DND-41 (cell line): ENCODE measurements around the gene TAF11L13.
"Not testable (repeated sequence)": the region's sequence is repeated elsewhere in the genome, so short reads cannot be mapped to it uniquely, and the experiment has no call there.

Experiments
- ATAC-seq: fragments of 200-7000 bp; cut with Tn5 transposase; 3 replicates; pipeline ENCODE4 v1.9.1; 2021; ENCODE audit warnings: low read depth; ENCODE audit not compliant: insufficient read depth
- DNase-seq: peaks from one replicate; pipeline ENCODE4 v3.0.0-alpha.2; 2020
- H2AFZ ChIP-seq: 2 replicates; pipeline ENCODE4 v1.6.0; 2012; ENCODE audit warnings: low read depth, low read length
- H3K27ac ChIP-seq: 2 replicates; pipeline ENCODE4 v1.5.1; 2012; ENCODE audit warnings: low read length, inconsistent platforms
- H3K27me3 ChIP-seq: fragments of 200-600 bp; sonication (generic); 2 replicates; pipeline ENCODE4 v1.6.0; 2012; ENCODE audit warnings: low read length, mild to moderate bottlenecking, inconsistent platforms; ENCODE audit not compliant: insufficient read depth, poor library complexity
- H3K36me3 ChIP-seq: 2 replicates; pipeline ENCODE4 v1.5.1; 2012; ENCODE audit warnings: low read length, inconsistent platforms; ENCODE audit not compliant: insufficient read depth
- H3K4me1 ChIP-seq: 2 replicates; pipeline ENCODE4 v1.5.1; 2012; ENCODE audit warnings: mild to moderate bottlenecking, low read length; ENCODE audit not compliant: insufficient read depth
- H3K4me2 ChIP-seq: 2 replicates; pipeline ENCODE4 v1.6.0; 2012; ENCODE audit warnings: mild to moderate bottlenecking, moderate library complexity, low read length, inconsistent platforms; ENCODE audit not compliant: insufficient read depth
- H3K4me3 ChIP-seq, 2 experiments: fragments of 200-600 bp in 1 of 2; shearing (Covaris generic) in 1 of 2; 2 replicates each; pipeline ENCODE4 v1.5.1; 2012 to 2016; ENCODE audit warnings: inconsistent platforms in 2 of 2, low read length in 2 of 2, mild to moderate bottlenecking in 2 of 2, low read depth in 1 of 2, moderate library complexity in 1 of 2
- H3K79me2 ChIP-seq: 2 replicates; pipeline ENCODE4 v1.6.0; 2012; ENCODE audit warnings: low read length, inconsistent platforms; ENCODE audit not compliant: insufficient read depth
- H3K9ac ChIP-seq: 2 replicates; pipeline ENCODE4 v1.6.0; 2012; ENCODE audit warnings: low read depth, mild to moderate bottlenecking, inconsistent platforms, low read length, moderate library complexity
- H3K9me3 ChIP-seq: 2 replicates; pipeline ENCODE4 v1.5.1; 2012; ENCODE audit warnings: low read length, moderate library complexity, mild to moderate bottlenecking, inconsistent platforms; ENCODE audit not compliant: insufficient read depth, severe bottlenecking
- H4K20me1 ChIP-seq: 2 replicates; pipeline ENCODE4 v1.6.0; 2012; ENCODE audit warnings: low read length; ENCODE audit not compliant: insufficient read depth
- CTCF ChIP-seq: IDR thresholded peaks from 2 replicates; pipeline ENCODE4 v1.5.1; 2012; ENCODE audit warnings: borderline replicate concordance, low read length, moderate library complexity, mild to moderate bottlenecking; ENCODE audit not compliant: poor library complexity, severe bottlenecking; ENCODE audit errors: extremely low read depth
- EZH2 ChIP-seq: IDR thresholded peaks from 3 replicates; pipeline ENCODE4 v1.6.1; 2012; ENCODE audit warnings: borderline replicate concordance, low read depth, mild to moderate bottlenecking, moderate library complexity, low read length, inconsistent platforms; ENCODE audit not compliant: severe bottlenecking

Gene TAF11L13

GRCh38 chr5:17619354-17619753, 12.5 kb upstream of the TAF11L13 start:
- no peak overlapping the region for H3K4me3 ChIP-seq
- no peak for ATAC-seq

GRCh38 chr5:17620627-17621026, 11.3 kb upstream of the TAF11L13 start:
- TF ChIP-seq CTCF: no peak
- no peak for TF ChIP-seq EZH2
- H3K27me3 ChIP-seq: no peaks in the 10 kb centered on the region
- no peaks in the 10 kb centered on the region for H3K36me3 ChIP-seq
- no peak overlapping the region for H3K4me2 ChIP-seq
- no peak overlapping the region for H3K9ac ChIP-seq
- no peak for DNase-seq
- H3K4me3 ChIP-seq: no peak overlapping the region
- no peak overlapping the region for H3K27ac ChIP-seq
- no peaks in the 10 kb centered on the region for H3K4me1 ChIP-seq
- no peak overlapping the region for H2AFZ ChIP-seq
- H3K79me2 ChIP-seq: no peaks in the 10 kb centered on the region
- ATAC-seq: no peak
- H4K20me1 ChIP-seq: no peaks in the 10 kb centered on the region
- no peaks in the 10 kb centered on the region for H3K9me3 ChIP-seq

More at GRCh38 chr5:17619354-17619753, 12.5 kb upstream of the TAF11L13 start:
- no peak for TF ChIP-seq EZH2
- no peak for TF ChIP-seq CTCF
- Histone ChIP-seq H3K4me2 (no peak overlapping the region), H3K9ac (no peak overlapping the region), H3K27ac (no peak overlapping the region), H4K20me1 (no peaks in the 10 kb centered on the region), H3K9me3 (no peaks in the 10 kb centered on the region), H3K4me1 (no peaks in the 10 kb centered on the region), H2AFZ (no peak overlapping the region), H3K27me3 (no peaks in the 10 kb centered on the region), H3K36me3 (no peaks in the 10 kb centered on the region), H3K79me2 (no peaks in the 10 kb centered on the region)
- DNase-seq: no peak

- Histone ChIP-seq H4K20me1 (no peaks in the 10 kb centered on the region), H2AFZ (no peak overlapping the region), H3K27ac (no peak overlapping the region), H3K9me3 (no peaks in the 10 kb centered on the region), H3K4me3 (no peak overlapping the region), H3K79me2 (no peaks in the 10 kb centered on the region), H3K4me1 (no peaks in the 10 kb centered on the region), H3K4me2 (no peak overlapping the region), H3K36me3 (no peaks in the 10 kb centered on the region), H3K9ac (no peak overlapping the region), H3K27me3 (no peaks in the 10 kb centered on the region)
- no peak for DNase-seq
- no peak for ATAC-seq
- TF ChIP-seq EZH2 (no peak), CTCF (no peak)
Measured at GRCh38 chr5:17625686-17626085, 6.2 kb upstream of the TAF11L13 start.

GRCh38 chr5:17634160-17634559, 2.3 kb downstream of the TAF11L13 start, which contains the start of gene TAF11L14:
TAF11L14 (plus strand) TSS chr5:17634460.
- Histone ChIP-seq H3K4me1 (no peaks in the 10 kb centered on the region), H3K4me2 (no peak within 1 kb of the TSS), H3K27ac (no peak within 1 kb of the TSS), H3K4me3 (no peak within 1 kb of the TSS), H3K79me2 (no peaks in the 10 kb centered on the region), H2AFZ (no peak within 1 kb of the TSS), H3K27me3 (no peaks in the 10 kb centered on the region), H3K9ac (no peak within 1 kb of the TSS), H3K9me3 (no peaks in the 10 kb centered on the region), H4K20me1 (no peaks in the 10 kb centered on the region), H3K36me3 (no peaks in the 10 kb centered on the region)
- TF ChIP-seq CTCF (no peak), EZH2 (no peak)
- ATAC-seq (no peak), DNase-seq (no peak)

- not testable (repeated sequence) for H3K27ac ChIP-seq, H3K9ac ChIP-seq, H4K20me1 ChIP-seq, DNase-seq, ATAC-seq, H2AFZ ChIP-seq, H3K4me3 ChIP-seq, H3K4me2 ChIP-seq, H3K79me2 ChIP-seq, H3K4me1 ChIP-seq, H3K27me3 ChIP-seq, H3K36me3 ChIP-seq, H3K9me3 ChIP-seq
Measured at GRCh38 chr5:17649232-17649631, 17.3 kb downstream of the TAF11L13 start.
